ENCODE results near the gene LHX4.

GRCh38 chr1:180258290-180258689, 28.2 kb downstream of the LHX4 start:
- TF ChIP-seq MYC (CRISPR knock-in tag; IDR thresholded peaks at IDR 0.05; ENCODE audit: borderline replicate concordance) (no peak), ZNF34 (CRISPR knock-in tag; IDR thresholded peaks at IDR 0.05; ENCODE audit: borderline replicate concordance) (no peak), ZFP36 (IDR thresholded peaks at IDR 0.05; ENCODE audit: borderline replicate concordance, low read depth, low read length, partially characterized antibody) (no peak), RAD21 (CRISPR knock-in tag; IDR thresholded peaks at IDR 0.05) (no peak), ZKSCAN1 (IDR thresholded peaks at IDR 0.05; ENCODE audit: low read length) (no peak), ZNF142 (CRISPR knock-in tag; IDR thresholded peaks at IDR 0.05) (no peak), TAF1 (CRISPR knock-in tag; IDR thresholded peaks at IDR 0.05) (no peak), ZFP91 (CRISPR knock-in tag; IDR thresholded peaks at IDR 0.05; ENCODE audit: borderline replicate concordance) (no peak), KLF13 (CRISPR knock-in tag; IDR thresholded peaks at IDR 0.05) (no peak)
